MM.1S (cell line): ENCODE results near the gene GADD45G.

Experiments used
- DNase-seq: peaks from one replicate; pipeline ENCODE4 v3.0.0-alpha.2; 2015
- H2AFZ ChIP-seq: fragments of 300-600 bp; sonication (generic); 2 replicates; pipeline ENCODE4 v1.6.0; 2016; ENCODE audit warnings: antibody characterized with exemption, low read length
- H3F3A ChIP-seq: fragments of 300-600 bp; sonication (generic); 2 replicates; pipeline ENCODE4 v1.6.1; 2016; ENCODE audit warnings: mild to moderate bottlenecking, antibody characterized with exemption, low read length, moderate library complexity, mixed read lengths; ENCODE audit not compliant: insufficient read depth
- H3K27ac ChIP-seq: fragments of 300-600 bp; sonication (generic); 2 replicates; pipeline ENCODE4 v1.5.1; 2016; ENCODE audit warnings: mild to moderate bottlenecking, low read length
- H3K27me3 ChIP-seq: fragments of 300-600 bp; sonication (generic); replicated peaks from 2 replicates; pipeline ENCODE4 v1.6.0; 2016; ENCODE audit warnings: low read length; ENCODE audit not compliant: insufficient read depth
- H3K36me3 ChIP-seq: fragments of 300-600 bp; sonication (generic); replicated peaks from 2 replicates; pipeline ENCODE4 v1.6.1; 2016; ENCODE audit warnings: mild to moderate bottlenecking, low read length, mixed read lengths; ENCODE audit not compliant: insufficient read depth
- H3K4me1 ChIP-seq: fragments of 300-600 bp; sonication (generic); 2 replicates; pipeline ENCODE4 v1.6.1; 2016; ENCODE audit warnings: low read length, mixed read lengths
- H3K4me2 ChIP-seq: fragments of 300-600 bp; sonication (generic); 2 replicates; pipeline ENCODE4 v1.6.0; 2016; ENCODE audit warnings: low read depth, low read length
- H3K4me3 ChIP-seq: fragments of 300-600 bp; sonication (generic); 2 replicates; pipeline ENCODE4 v1.5.1; 2016; ENCODE audit warnings: low read length, mixed read lengths
- H3K79me2 ChIP-seq: fragments of 300-600 bp; sonication (generic); 2 replicates; pipeline ENCODE4 v1.6.1; 2016; ENCODE audit warnings: mixed run types, low read length, mixed read lengths
- H3K9ac ChIP-seq: fragments of 300-600 bp; sonication (generic); 2 replicates; pipeline ENCODE4 v1.6.1; 2016; ENCODE audit warnings: low read length, mixed read lengths
- H3K9me2 ChIP-seq: fragments of 300-600 bp; sonication (generic); replicated peaks from 2 replicates; pipeline ENCODE4 v1.6.1; 2016; ENCODE audit warnings: mild to moderate bottlenecking, low read length, mixed read lengths; ENCODE audit not compliant: insufficient read depth
- H3K9me3 ChIP-seq: fragments of 300-600 bp; sonication (generic); replicated peaks from 2 replicates; pipeline ENCODE4 v1.6.1; 2016; ENCODE audit warnings: mild to moderate bottlenecking, low read length, mixed read lengths; ENCODE audit not compliant: insufficient read depth
- H4K20me1 ChIP-seq: fragments of 300-600 bp; sonication (generic); 2 replicates; pipeline ENCODE4 v1.6.1; 2016; ENCODE audit warnings: mild to moderate bottlenecking, low read length, moderate library complexity, mixed read lengths; ENCODE audit not compliant: insufficient read depth
- CTCF ChIP-seq: fragments of 300-600 bp; sonication (generic); IDR thresholded peaks from 2 replicates; pipeline ENCODE4 v1.5.1; 2016; ENCODE audit warnings: antibody characterized with exemption, low read length, mixed read lengths
- EZH2 ChIP-seq: fragments of 300-600 bp; sonication (generic); optimal IDR thresholded peaks from 2 replicates; pipeline ENCODE3; 2017; ENCODE audit warnings: low read depth, mild to moderate bottlenecking, antibody characterized with exemption, low read length, mixed read lengths
- EZH2phosphoT487 ChIP-seq: fragments of 300-600 bp; sonication (generic); IDR thresholded peaks from 2 replicates; pipeline ENCODE4 v1.6.1; 2018; ENCODE audit warnings: antibody characterized with exemption, low read length

The GADD45G gene

GRCh38 chr9:89640361-89640760 lies 35.5 kb downstream of the GADD45G start:
- Histone ChIP-seq H3K27me3 (no peaks in the 10 kb centered on the region), H3K9me3 (no peaks in the 10 kb centered on the region), H4K20me1 (no peaks in the 10 kb centered on the region), H3K27ac (no peak overlapping the region), H3K9ac (no peak overlapping the region), H3K4me3 (no peak overlapping the region), H3K79me2 (no peaks in the 10 kb centered on the region), H2AFZ (no peak overlapping the region), H3K4me1 (no peaks in the 10 kb centered on the region), H3K36me3 (no peaks in the 10 kb centered on the region), H3K9me2 (no peaks in the 10 kb centered on the region), H3K4me2 (no peak overlapping the region), H3F3A (no peaks in the 10 kb centered on the region)
- no peak for TF ChIP-seq EZH2phosphoT487
- no peak for TF ChIP-seq EZH2
- no peak for TF ChIP-seq CTCF
- DNase-seq = no peak

GRCh38 chr9:89640801-89641200 lies 36.0 kb downstream of the GADD45G start:
- no peaks in the 10 kb centered on the region for H3K9me2 ChIP-seq
- no peak overlapping the region for H3K9ac ChIP-seq
- no peaks in the 10 kb centered on the region for H3K27me3 ChIP-seq
- no peaks in the 10 kb centered on the region for H3K79me2 ChIP-seq
- H3K27ac ChIP-seq = no peak overlapping the region
- TF ChIP-seq EZH2 (no peak), EZH2phosphoT487 (no peak), CTCF (no peak)
- no peaks in the 10 kb centered on the region for H3K36me3 ChIP-seq
- H3F3A ChIP-seq = no peaks in the 10 kb centered on the region
- no peaks in the 10 kb centered on the region for H3K9me3 ChIP-seq
- no peak for DNase-seq
- H2AFZ ChIP-seq = no peak overlapping the region
- no peak overlapping the region for H3K4me3 ChIP-seq
- H3K4me2 ChIP-seq = no peak overlapping the region
- H4K20me1 ChIP-seq = no peaks in the 10 kb centered on the region
- H3K4me1 ChIP-seq = no peaks in the 10 kb centered on the region

- no peak for TF ChIP-seq CTCF
- Histone ChIP-seq H3K9me2 (no peaks in the 10 kb centered on the region), H3K79me2 (no peaks in the 10 kb centered on the region), H3K27me3 (no peaks in the 10 kb centered on the region), H3K4me1 (no peaks in the 10 kb centered on the region), H4K20me1 (no peaks in the 10 kb centered on the region), H3F3A (no peaks in the 10 kb centered on the region), H3K36me3 (no peaks in the 10 kb centered on the region), H3K4me3 (no peak overlapping the region), H3K4me2 (no peak overlapping the region), H2AFZ (no peak overlapping the region), H3K9ac (no peak overlapping the region), H3K27ac (no peak overlapping the region), H3K9me3 (no peaks in the 10 kb centered on the region)
- no peak for DNase-seq
Observed at GRCh38 chr9:89641980-89642379, 37.2 kb downstream of the GADD45G start.
